ENCODE results near the gene PAX6.

Gene PAX6

GRCh38 chr11:31810779-31811647, at the start of gene PAX6:
Gene PAX6 (minus strand): TSS chr11:31811322. CDS start chr11:31806411, 4,911 bp downstream.
- peak; percentile 57 for DNase-seq

DNA sequence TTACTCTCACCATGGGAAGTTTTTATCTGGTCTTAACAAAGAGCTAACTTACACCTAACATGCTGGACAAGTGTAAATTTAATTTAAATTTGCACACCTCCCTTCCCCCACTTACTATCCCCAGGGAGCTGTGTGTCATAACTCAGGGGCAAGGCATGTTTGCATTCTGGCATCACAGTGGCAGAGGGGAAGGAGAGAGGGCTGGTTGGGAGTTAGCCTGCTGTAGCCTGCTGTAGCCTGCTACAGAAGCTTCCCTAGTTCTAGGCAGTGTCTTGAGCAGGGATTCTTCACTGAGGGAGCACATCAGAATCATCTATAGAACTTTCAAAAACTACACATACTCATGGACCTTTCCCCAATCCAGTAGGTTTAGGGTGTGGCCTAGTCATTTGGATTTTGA, 49.3 kb upstream of the PAX6 start:
- DNase-seq = no peak

DNA sequence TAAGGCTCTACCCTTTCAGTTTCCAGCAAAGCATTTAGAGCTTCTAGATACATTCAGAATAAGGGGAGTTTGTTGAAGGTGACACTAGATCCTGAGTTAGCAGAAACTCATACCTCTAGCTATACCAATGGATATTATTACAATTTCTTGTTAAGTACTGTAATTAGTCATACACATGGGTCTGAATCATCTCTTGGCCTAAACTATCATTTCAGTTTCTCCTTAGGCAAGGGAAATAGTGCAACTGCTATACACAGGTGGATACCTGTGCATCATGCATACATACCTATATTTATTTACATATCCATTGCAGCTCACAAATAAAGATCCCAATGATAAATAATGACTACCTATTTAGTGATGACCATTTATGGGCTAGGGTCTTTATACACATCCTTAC, 45.1 kb upstream of the PAX6 start:
- no peak for DNase-seq

DNA sequence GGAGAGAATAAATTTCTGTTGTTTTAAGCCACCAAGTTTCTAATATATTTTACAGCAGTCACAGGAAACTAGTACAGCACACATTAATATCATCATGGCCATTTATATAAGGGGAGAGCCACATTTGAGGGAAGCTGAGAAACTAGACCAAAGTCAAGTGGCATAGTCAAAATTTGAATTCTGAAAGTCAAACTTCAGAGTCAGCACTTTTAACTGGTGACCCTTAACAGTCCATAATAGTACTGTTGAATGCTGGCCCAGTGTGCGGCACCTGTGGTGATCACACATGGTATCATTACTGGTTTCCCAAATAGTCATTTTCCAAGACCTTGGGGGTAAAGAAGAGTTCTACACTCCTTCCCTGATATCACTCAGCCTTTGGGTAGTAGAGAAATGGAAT, 44.3 kb upstream of the PAX6 start:
- DNase-seq = no peak

GRCh38 chr11:31850365-31850764, 39.2 kb upstream of the PAX6 start:
- DNase-seq = no peak

DNA sequence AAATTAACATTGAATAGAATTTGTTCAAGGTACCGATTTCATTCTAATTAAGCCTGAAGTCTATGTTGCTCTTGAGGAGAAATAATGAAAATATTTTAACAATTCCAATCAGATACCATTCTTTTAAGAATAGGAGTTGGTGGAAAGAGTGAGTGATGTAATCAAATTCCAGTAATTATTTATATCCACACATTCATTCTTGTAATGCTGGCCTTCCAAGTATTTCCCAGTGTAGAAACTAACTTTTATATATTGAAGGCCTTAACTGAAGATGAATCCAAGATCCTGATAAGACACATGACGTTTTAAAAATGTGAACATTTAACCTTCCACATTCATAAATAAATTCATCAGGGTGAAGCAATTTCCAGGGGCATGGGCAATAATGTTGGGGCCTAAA, 36.6 kb upstream of the PAX6 start:
- DNase-seq = no peak

GRCh38 chr11:31845331-31845730, 34.2 kb upstream of the PAX6 start:
- no peak for DNase-seq

GRCh38 chr11:31844351-31844750, 33.2 kb upstream of the PAX6 start:
- no peak for DNase-seq

DNA sequence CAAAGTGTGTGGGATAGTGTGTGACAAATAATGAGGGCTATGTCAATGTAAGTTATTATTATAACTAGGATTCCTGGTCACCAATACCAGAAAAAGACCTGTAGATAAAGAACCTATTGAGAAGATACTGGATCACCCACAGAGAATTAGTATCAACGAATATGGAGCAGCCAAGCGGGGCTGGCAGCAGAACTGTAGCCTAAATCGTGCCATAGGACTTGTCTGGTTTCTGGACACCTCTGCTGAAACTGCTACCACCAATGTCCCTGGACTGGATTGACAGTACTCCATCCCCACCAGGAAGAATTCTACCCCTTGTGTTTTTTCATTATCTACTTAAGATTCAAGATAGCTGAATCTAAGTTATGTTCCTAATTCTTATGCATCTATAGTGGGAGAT, 30.3 kb upstream of the PAX6 start:
- no peak for DNase-seq

- no peak for DNase-seq
These were observed 23.1 kb upstream of the PAX6 start for GRCh38 chr11:31834237-31834636.

GRCh38 chr11:31830406-31830805, 19.3 kb upstream of the PAX6 start:
- DNase-seq = no peak

DNA sequence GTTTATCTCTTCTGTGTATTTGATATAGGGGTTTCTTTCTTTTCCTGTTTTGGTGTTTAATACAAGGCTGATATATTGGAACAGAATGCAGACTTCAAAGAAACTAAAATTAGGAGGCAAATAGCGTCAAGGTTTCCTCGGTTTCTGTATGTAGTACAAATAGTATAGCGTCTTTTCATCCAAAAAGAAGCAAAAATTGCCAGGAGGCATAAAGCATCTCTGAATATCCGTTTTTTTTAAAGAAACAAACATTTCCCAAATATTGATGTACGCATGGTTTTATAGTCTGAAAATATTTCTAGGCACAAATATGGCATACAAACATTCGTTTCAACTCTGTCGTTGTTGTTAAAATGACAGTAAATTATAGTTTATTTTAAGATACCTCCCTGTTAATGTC, 17.1 kb upstream of the PAX6 start:
- DNase-seq = no peak

DNA sequence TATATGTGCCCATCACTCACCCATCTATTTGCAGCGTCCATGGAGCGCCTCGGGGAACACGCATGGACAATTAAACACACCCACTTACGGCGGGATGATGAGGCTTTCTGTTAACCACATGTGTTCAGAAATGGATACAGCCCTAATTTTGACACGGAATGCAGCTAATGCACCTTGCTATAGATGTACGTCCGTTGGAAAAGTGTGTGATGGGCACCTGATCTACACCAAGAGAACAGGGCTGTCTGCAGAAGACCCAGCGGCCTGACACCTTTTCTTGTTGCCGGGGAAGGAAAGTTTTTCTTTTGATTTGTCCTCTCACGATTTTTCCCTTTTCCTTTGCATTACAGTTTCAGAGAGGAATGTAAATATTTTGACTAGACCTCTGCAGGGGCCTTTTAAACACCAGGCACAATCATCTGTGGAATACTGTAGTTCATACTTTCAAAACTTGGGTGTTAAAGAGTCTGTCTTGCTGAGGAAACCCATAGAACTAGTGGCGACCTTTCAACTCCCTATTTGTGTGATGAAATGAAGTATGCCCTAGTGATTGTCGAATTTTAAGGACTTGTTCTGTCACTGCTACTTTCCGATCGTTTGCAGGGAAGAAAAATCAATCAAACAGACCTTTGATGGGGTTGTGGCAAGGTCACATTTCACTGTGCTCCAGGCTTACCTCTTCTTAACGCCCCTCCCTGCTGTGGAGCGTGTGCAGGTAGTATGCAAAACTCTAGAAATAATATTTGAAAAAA, 16.5 kb upstream of the PAX6 start:
- DNase-seq = no peak

- DNase-seq = no peak
These were observed 15.7 kb upstream of the PAX6 start for GRCh38 chr11:31826536-31827438.

DNA sequence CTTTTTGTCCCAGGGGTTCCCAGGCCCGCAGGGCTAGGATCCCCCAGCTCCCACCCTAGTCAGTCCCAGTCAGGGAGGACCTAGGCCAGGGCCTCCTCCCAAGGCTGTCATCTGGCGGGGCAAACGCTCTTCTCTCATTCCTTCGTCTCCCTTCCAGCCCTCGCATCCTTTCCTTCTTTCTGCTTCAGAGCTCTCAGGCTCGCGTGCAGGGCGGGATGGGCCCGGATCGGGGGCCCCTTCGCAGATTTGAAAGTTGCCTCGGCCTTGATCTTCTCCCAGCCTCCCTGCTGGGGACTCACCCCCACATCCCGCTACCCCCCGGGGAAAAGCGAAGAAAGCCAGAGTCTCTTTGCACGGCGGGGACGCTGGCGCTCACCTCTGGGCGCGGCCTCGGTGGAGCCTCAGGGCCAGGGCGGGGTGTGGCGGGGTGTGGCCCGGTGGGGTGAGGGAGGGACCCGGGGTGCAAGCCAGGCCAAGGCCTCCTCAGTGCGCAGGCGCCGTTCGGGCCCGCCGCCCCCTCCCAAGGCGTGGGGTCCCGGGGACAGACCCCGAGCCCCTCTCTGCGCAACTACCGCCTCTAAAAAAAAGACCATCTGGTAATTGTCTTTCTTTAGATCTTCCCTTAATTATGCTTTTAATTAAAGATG, 14.8 kb upstream of the PAX6 start:
- DNase-seq = no peak

GRCh38 chr11:31824879-31825837, 14.0 kb upstream of the PAX6 start:
- no peak for DNase-seq

- no peak for DNase-seq
These were observed 13.3 kb upstream of the PAX6 start for GRCh38 chr11:31824332-31824878.

DNA sequence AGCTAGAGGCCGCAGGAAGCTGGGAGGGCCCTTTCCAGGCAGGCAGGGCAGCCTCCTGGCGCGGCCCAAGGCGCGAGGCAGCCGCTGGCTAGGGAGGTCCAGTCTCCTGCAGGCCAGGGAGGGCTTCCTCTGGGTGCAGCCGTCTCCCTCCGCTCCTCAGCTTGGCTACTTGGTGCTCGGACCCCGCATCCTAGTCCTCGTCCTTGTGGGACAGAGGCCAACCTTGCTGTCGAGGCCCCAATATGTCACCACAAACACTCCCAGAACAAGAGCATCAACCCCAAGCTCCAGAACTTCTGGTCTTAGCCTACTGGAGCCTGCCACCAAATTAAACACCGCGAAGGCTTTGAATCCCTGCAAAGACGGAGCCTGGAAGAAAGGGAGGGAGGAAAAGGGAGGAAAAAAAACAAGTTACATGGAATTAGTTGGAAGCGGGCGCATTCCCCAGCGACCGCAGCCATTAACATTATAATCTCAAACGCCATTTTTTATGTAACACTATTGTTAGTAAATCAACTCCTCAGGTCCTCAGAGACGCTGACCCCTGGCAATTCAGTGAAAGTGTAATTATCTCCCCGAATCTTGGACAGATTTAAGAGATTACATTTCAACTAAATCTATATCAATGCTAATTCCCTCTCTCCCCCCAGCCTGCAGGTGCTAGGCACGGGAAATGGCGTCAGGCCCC, 12.7 kb upstream of the PAX6 start:
- no peak for DNase-seq

- DNase-seq = no peak
These were observed 12.0 kb upstream of the PAX6 start for GRCh38 chr11:31822927-31823643.

Data from NCI-H2029 treated with DMSO at 0.1 percent for 48 hours (cell line).